Keratinocyte (primary cell): ENCODE data around the gene UBA7. TPM values are rescaled to one million over a fixed set of nuclear protein-coding genes. Genes with fewer than 3 reads are reported as not detected.

ENCODE experiments used
- DNase-seq: peaks from one replicate; pipeline ENCODE4 v3.0.0-alpha.2; 2011; ENCODE audit warnings: low read depth, missing footprints, low spot score
- FAIRE-seq: peaks from 2 replicates; lab custom pipeline; 2011; peaks lifted over from hg19 to GRCh38; lab: Jason Lieb, UNC
- H2AFZ ChIP-seq: 2 replicates; pipeline ENCODE4 v1.6.0; 2012; ENCODE audit warnings: low read length, control low read depth, inconsistent platforms; ENCODE audit not compliant: control insufficient read depth
- H3K27ac ChIP-seq: 2 replicates; pipeline ENCODE4 v1.5.1; 2011; ENCODE audit warnings: low read length; ENCODE audit not compliant: control insufficient read depth, insufficient read depth
- H3K27me3 ChIP-seq: 3 replicates; pipeline ENCODE4 v1.6.0; 2011; ENCODE audit warnings: low read length; ENCODE audit not compliant: control insufficient read depth, insufficient read depth; ENCODE audit errors: extremely low read depth
- H3K36me3 ChIP-seq, 2 experiments: 2 replicates in 1 of 2; 3 replicates in 1 of 2; pipeline ENCODE4 v1.5.1; 2011; ENCODE audit warnings: low read length in 2 of 2, mild to moderate bottlenecking in 1 of 2; ENCODE audit not compliant: control insufficient read depth in 2 of 2, insufficient read depth in 2 of 2; ENCODE audit errors: extremely low read depth in 1 of 2
- H3K4me1 ChIP-seq: 3 replicates; pipeline ENCODE4 v1.5.1; 2011; ENCODE audit warnings: low read length; ENCODE audit not compliant: control insufficient read depth, insufficient read depth; ENCODE audit errors: extremely low read depth
- H3K4me2 ChIP-seq: 3 replicates; pipeline ENCODE4 v1.6.0; 2011; ENCODE audit warnings: low read depth, low read length; ENCODE audit not compliant: control insufficient read depth, insufficient read depth; ENCODE audit errors: extremely low read depth
- H3K4me3 ChIP-seq, 3 experiments: fragments of 200-600 bp in 1 of 3; sonication (generic) in 1 of 3; 2 replicates in 2 of 3; 3 replicates in 1 of 3; pipeline ENCODE4 v1.5.1; 2011 to 2016; ENCODE audit warnings: low read length in 3 of 3, mild to moderate bottlenecking in 3 of 3, control low read depth in 2 of 3, inconsistent platforms in 1 of 3, low read depth in 1 of 3, mixed read lengths in 1 of 3, mixed run types in 1 of 3, moderate library complexity in 1 of 3; ENCODE audit not compliant: control insufficient read depth in 2 of 3, insufficient read depth in 2 of 3; ENCODE audit errors: extremely low read depth in 1 of 3
- H3K79me2 ChIP-seq: 2 replicates; pipeline ENCODE4 v1.6.0; 2012; ENCODE audit warnings: low read length; ENCODE audit not compliant: control insufficient read depth, insufficient read depth
- H3K9ac ChIP-seq: 3 replicates; pipeline ENCODE4 v1.6.0; 2011; ENCODE audit warnings: low read length; ENCODE audit not compliant: control insufficient read depth, insufficient read depth; ENCODE audit errors: extremely low read depth
- H3K9me1 ChIP-seq: 3 replicates; pipeline ENCODE4 v1.6.0; 2011; ENCODE audit warnings: low read length; ENCODE audit not compliant: control insufficient read depth, insufficient read depth; ENCODE audit errors: extremely low read depth
- H3K9me3 ChIP-seq: 2 replicates; pipeline ENCODE4 v1.5.1; 2012; ENCODE audit warnings: low read depth, low read length; ENCODE audit not compliant: control insufficient read depth
- H4K20me1 ChIP-seq: 3 replicates; pipeline ENCODE4 v1.6.0; 2011; ENCODE audit warnings: low read length; ENCODE audit not compliant: control insufficient read depth, insufficient read depth; ENCODE audit errors: extremely low read depth
- CTCF ChIP-seq, 3 experiments: IDR thresholded peaks in 1 of 3; conservative IDR thresholded peaks in 1 of 3; optimal IDR thresholded peaks in 1 of 3; 2 replicates in 2 of 3; 3 replicates in 1 of 3; pipeline versions ENCODE3 to v1.5.1; 2011; ENCODE audit warnings: low read length in 3 of 3, mild to moderate bottlenecking in 3 of 3, moderate library complexity in 2 of 3, control low read depth in 1 of 3, inconsistent platforms in 1 of 3; ENCODE audit not compliant: insufficient read depth in 2 of 3; ENCODE audit errors: extremely low read depth in 1 of 3
- EZH2 ChIP-seq: IDR thresholded peaks from one replicate; pipeline ENCODE4 v1.6.1; 2012; ENCODE audit warnings: inconsistent platforms, mild to moderate bottlenecking, low read length, moderate library complexity
- dilution Hi-C: fragments of 300-500 bp; cut with MboI; formaldehyde crosslinking; loops from one replicate; pipeline ENCODE4 v1.7.0; 2020; ENCODE audit warnings: low sequenced_read_pairs; ENCODE audit not compliant: extremely low pct_ligation_motif_present
- polyA minus RNA-seq, 3 experiments: library from RNA; depleted of rRNA, polyadenylated mRNA; stranded (reverse); fragments of >200 nt; gene quantifications; 1 replicate in 1 of 3; 2 replicates in 1 of 3; 3 replicates in 1 of 3; pipeline ENCODE4 v1.2.3, GENCODE V29; 2011
- polyA plus RNA-seq, 5 experiments: library from polyadenylated mRNA; depleted of rRNA in 3 of 5; stranded (reverse) in 3 of 5; stranded (forward) in 1 of 5; unstranded in 1 of 5; fragments of >200 nt; gene quantifications; 1 replicate in 1 of 5; 2 replicates in 3 of 5; 3 replicates in 1 of 5; pipeline versions ENCODE4 v1.2.1 to v1.2.3, GENCODE V29; 2011 to 2012; ENCODE audit warnings: missing spikeins in 2 of 5, low read depth in 1 of 5, low replicate concordance in 1 of 5

The UBA7 gene
- 5.4 to 10.4 TPM (median 7.7 TPM) in 3 replicates for polyA plus RNA-seq
- 0.55 TPM for polyA plus RNA-seq (2011; ENCODE audit: low read depth)
- 1.6 and 1.9 TPM in 2 replicates for polyA plus RNA-seq (2011; cell fraction: cytosol; rRNA removed)
- 26.5 and 35.2 TPM in 2 replicates for polyA plus RNA-seq (2011; cell fraction: nucleus; rRNA removed)
- 0.82 and 9.7 TPM in 2 replicates for polyA plus RNA-seq (2012; ENCODE audit: low replicate concordance)
- polyA minus RNA-seq: 13.5 to 30.4 TPM (median 13.7 TPM) in 3 replicates
- polyA minus RNA-seq (2011; cell fraction: cytosol; rRNA and poly(A)+ RNA removed): 8.4 TPM
- polyA minus RNA-seq (2011; cell fraction: nucleus; rRNA and poly(A)+ RNA removed): 6.4 and 8.2 TPM in 2 replicates

- H3K27me3 ChIP-seq: no peaks in the 10 kb centered on the region
- FAIRE-seq: peak; percentile 32
- H3K4me3 ChIP-seq: peak within 1 kb of the TSS; percentile 5 to 54 (median 42)
- no peaks in the 10 kb centered on the region for H3K36me3 ChIP-seq
- no peak for TF ChIP-seq EZH2
- TF ChIP-seq CTCF (optimal IDR thresholded peaks at IDR 0.05 in 1 of 3, IDR thresholded peaks at IDR 0.05 in 1 of 3, conservative IDR thresholded peaks at IDR 0.05 in 1 of 3; ENCODE audit: extremely low read depth in 1 of 3, insufficient read depth in 2 of 3, low read length in 3 of 3): no peak
- H3K27ac ChIP-seq: peak within 1 kb of the TSS; percentile 18
- no peaks in the 10 kb centered on the region for H3K9me3 ChIP-seq
- DNase-seq: no peak
- peaks cover 9% of the 10 kb centered on the region for H3K4me1 ChIP-seq
- H3K9ac ChIP-seq: peak within 1 kb of the TSS; percentile 39
- H4K20me1 ChIP-seq: no peaks in the 10 kb centered on the region
- no peaks in the 10 kb centered on the region for H3K79me2 ChIP-seq
- peak within 1 kb of the TSS; percentile 85 for H3K4me2 ChIP-seq
- H3K9me1 ChIP-seq: no peaks in the 10 kb centered on the region
- peak within 1 kb of the TSS; percentile 77 for H2AFZ ChIP-seq
- dilution Hi-C loops: no loop called here
These were observed at the start of gene UBA7 for GRCh38 chr3:49813497-49814174. UBA7 (minus strand) TSS chr3:49813953; CDS start chr3:49813787, 166 bp downstream.

GRCh38 chr3:49859576-49860305 is 46.0 kb upstream of the UBA7 start:
- H4K20me1 ChIP-seq: no peaks in the 10 kb centered on the region
- H3K9me1 ChIP-seq: no peaks in the 10 kb centered on the region

More at GRCh38 chr3:49859576-49860305, 46.0 kb upstream of the UBA7 start:
- H3K27ac ChIP-seq: no peak overlapping the region
- H3K9me3 ChIP-seq: no peaks in the 10 kb centered on the region
- FAIRE-seq (no peak), DNase-seq (no peak)
- no peak overlapping the region for H3K4me2 ChIP-seq
- no peak for TF ChIP-seq CTCF (optimal IDR thresholded peaks at IDR 0.05 in 1 of 3, IDR thresholded peaks at IDR 0.05 in 1 of 3, conservative IDR thresholded peaks at IDR 0.05 in 1 of 3; ENCODE audit: extremely low read depth in 1 of 3, insufficient read depth in 2 of 3, low read length in 3 of 3)
- TF ChIP-seq EZH2: no peak
- H3K79me2 ChIP-seq: peaks cover 13% of the 10 kb centered on the region
- peaks cover 14% of the 10 kb centered on the region for H3K4me1 ChIP-seq
- H3K4me3 ChIP-seq: no peak overlapping the region
- H2AFZ ChIP-seq: no peak overlapping the region
- dilution Hi-C loops: loop anchor here (25.0 kb wide), 2 partner anchors 103 to 122 kb away; no protein-coding TSS in a partner anchor
- H3K9ac ChIP-seq: no peak overlapping the region
- peaks cover 18% of the 10 kb centered on the region for H3K27me3 ChIP-seq
- no peaks in the 10 kb centered on the region for H3K36me3 ChIP-seq
